Right atrium auricular region (tissue), 2 donors: ENCODE measurements around the gene KIF20B. TPM values are rescaled to one million over a fixed set of nuclear protein-coding genes. Genes with fewer than 3 reads are reported as not detected.

Source experiments
- DNase-seq: peaks from one replicate; pipeline ENCODE4 v3.0.0-alpha.2; 2019; ENCODE audit warnings: low spot score
- H3K27ac ChIP-seq, 2 donors: fragments of 200-600 bp; sonication (generic); 1 replicate in 1 of 2; 2 replicates in 1 of 2; pipeline ENCODE4 v1.5.1; 2016 to 2019
- H3K27me3 ChIP-seq, 2 donors: fragments of 200-600 bp; sonication (generic); one replicate each; pipeline versions ENCODE4 v1.5.1 to v1.6.0; 2017 to 2019
- H3K36me3 ChIP-seq: fragments of 200-600 bp; sonication (generic); one replicate; pipeline ENCODE4 v1.5.1; 2016
- H3K4me1 ChIP-seq, 2 donors: fragments of 200-600 bp; sonication (generic); one replicate each; pipeline versions ENCODE4 v1.5.1 to v1.6.0; 2017 to 2019
- H3K4me3 ChIP-seq, 2 donors: fragments of 200-600 bp; sonication (generic); 1 replicate in 1 of 2; 2 replicates in 1 of 2; pipeline ENCODE4 v1.5.1; 2017 to 2019; ENCODE audit warnings: mild to moderate bottlenecking in 1 of 2, moderate library complexity in 1 of 2
- H3K9me3 ChIP-seq, 2 donors: fragments of 200-600 bp; sonication (generic); one replicate each; pipeline ENCODE4 v1.5.1; 2019
- CTCF ChIP-seq, 2 donors: fragments of 200-600 bp; sonication (generic); IDR thresholded peaks; one replicate each; pipeline ENCODE4 v1.5.1; 2019; ENCODE audit warnings: antibody characterized with exemption in 2 of 2
- total RNA-seq, 2 donors: library from RNA; depleted of rRNA; stranded (reverse); fragments of >200 nt; gene quantifications; one replicate each; pipeline ENCODE4 v1.1.0, GENCODE V29; 2016

The KIF20B gene
- total RNA-seq, 2 donors from 2014 or later, result 1.1 to 2.9 TPM

GRCh38 chr10:89705466-89705865 is 4.1 kb downstream of the KIF20B start:
- Histone ChIP-seq H3K27me3 (no peaks in the 10 kb centered on the region), H3K4me1 (peaks cover 0 to 12% of the 10 kb centered on the region in 2 donors), H3K36me3 (no peaks in the 10 kb centered on the region), H3K9me3 (no peaks in the 10 kb centered on the region), H3K4me3 (no peak overlapping the region), H3K27ac (no peak overlapping the region)
- no peak for TF ChIP-seq CTCF (IDR thresholded peaks at IDR 0.05)
- DNase-seq, result no peak

- Histone ChIP-seq H3K4me1 (peaks cover 0 to 10% of the 10 kb centered on the region in 2 donors), H3K9me3 (no peaks in the 10 kb centered on the region), H3K4me3 (no peak overlapping the region), H3K27ac (no peak overlapping the region), H3K27me3 (no peaks in the 10 kb centered on the region), H3K36me3 (no peaks in the 10 kb centered on the region)
- no peak for DNase-seq
- no peak for TF ChIP-seq CTCF (IDR thresholded peaks at IDR 0.05)
Observed at GRCh38 chr10:89706011-89706410, 4.6 kb downstream of the KIF20B start.

GRCh38 chr10:89707372-89707771 is 6.0 kb downstream of the KIF20B start:
- DNase-seq, result no peak
- H3K9me3 ChIP-seq, result no peaks in the 10 kb centered on the region
- no peak overlapping the region for H3K27ac ChIP-seq
- H3K4me1 ChIP-seq, result peaks cover 0 to 2% of the 10 kb centered on the region in 2 donors
- TF ChIP-seq CTCF (IDR thresholded peaks at IDR 0.05), result no peak
- H3K36me3 ChIP-seq, result no peaks in the 10 kb centered on the region
- H3K4me3 ChIP-seq, result no peak overlapping the region
- no peaks in the 10 kb centered on the region for H3K27me3 ChIP-seq

- H3K4me3 ChIP-seq, result no peak overlapping the region
- no peaks in the 10 kb centered on the region for H3K4me1 ChIP-seq
- H3K27me3 ChIP-seq, result no peaks in the 10 kb centered on the region
- H3K27ac ChIP-seq, result no peak overlapping the region
- H3K9me3 ChIP-seq, result no peaks in the 10 kb centered on the region
- no peak for DNase-seq
- TF ChIP-seq CTCF (IDR thresholded peaks at IDR 0.05), result no peak
- H3K36me3 ChIP-seq, result no peaks in the 10 kb centered on the region
Observed at GRCh38 chr10:89710753-89711152, 9.4 kb downstream of the KIF20B start.

- H3K9me3 ChIP-seq, result no peaks in the 10 kb centered on the region
- no peak for TF ChIP-seq CTCF (IDR thresholded peaks at IDR 0.05)
- no peak overlapping the region for H3K4me3 ChIP-seq
- H3K4me1 ChIP-seq, result no peaks in the 10 kb centered on the region
- no peak for DNase-seq
- H3K27me3 ChIP-seq, result no peaks in the 10 kb centered on the region
- H3K36me3 ChIP-seq, result no peaks in the 10 kb centered on the region
- H3K27ac ChIP-seq, result no peak overlapping the region
Observed at GRCh38 chr10:89734616-89735015, 33.2 kb downstream of the KIF20B start.

- no peak overlapping the region for H3K4me3 ChIP-seq
- H3K4me1 ChIP-seq, result no peaks in the 10 kb centered on the region
- DNase-seq, result no peak
- no peaks in the 10 kb centered on the region for H3K27me3 ChIP-seq
- no peaks in the 10 kb centered on the region for H3K36me3 ChIP-seq
- no peak for TF ChIP-seq CTCF (IDR thresholded peaks at IDR 0.05)
- no peaks in the 10 kb centered on the region for H3K9me3 ChIP-seq
- H3K27ac ChIP-seq, result no peak overlapping the region
Observed at GRCh38 chr10:89738551-89739209, 37.3 kb downstream of the KIF20B start.
